Measurements from ENCODE around the gene FECH.
A peak's percentile ranks its signal among the peaks of the same experiment; 100 is the strongest.

Gene FECH

GRCh38 chr18:57581301-57581934, 5.1 kb downstream of the FECH start:
- peak; percentile 15 for DNase-seq

- no peak for DNase-seq
These were observed 6.6 kb downstream of the FECH start for GRCh38 chr18:57579934-57580333.

GRCh38 chr18:57576316-57576715, 10.2 kb downstream of the FECH start:
- no peak for DNase-seq

- no peak for DNase-seq
These were observed 11.0 kb downstream of the FECH start for GRCh38 chr18:57575542-57575941.

- DNase-seq, result no peak
These were observed 11.6 kb downstream of the FECH start for GRCh38 chr18:57574866-57575265.

- DNase-seq, result no peak
These were observed 16.3 kb downstream of the FECH start for GRCh38 chr18:57570162-57570561.

GRCh38 chr18:57569133-57569532, 17.4 kb downstream of the FECH start:
- DNase-seq, result no peak

- DNase-seq, result peak; percentile 62
These were observed 24.6 kb downstream of the FECH start for GRCh38 chr18:57561728-57562423.

GRCh38 chr18:57561261-57561660, 25.2 kb downstream of the FECH start:
- DNase-seq, result no peak

- no peak for DNase-seq
These were observed 27.2 kb downstream of the FECH start for GRCh38 chr18:57559314-57559713.

- no peak for DNase-seq
These were observed 31.4 kb downstream of the FECH start for GRCh38 chr18:57555134-57555533.

GRCh38 chr18:57550510-57550909, 36.0 kb downstream of the FECH start:
- no peak for DNase-seq

GRCh38 chr18:57547260-57547659, 39.2 kb downstream of the FECH start:
- DNase-seq, result no peak

- DNase-seq, result no peak
These were observed 41.4 kb downstream of the FECH start for GRCh38 chr18:57544936-57545660.

GRCh38 chr18:57543560-57543959, 42.9 kb downstream of the FECH start:
- no peak for DNase-seq

- no peak for DNase-seq
These were observed 43.6 kb downstream of the FECH start for GRCh38 chr18:57542812-57543427.

GRCh38 chr18:57542126-57542525, 44.4 kb downstream of the FECH start:
- DNase-seq, result no peak

GRCh38 chr18:57539702-57540101, 46.8 kb downstream of the FECH start:
- DNase-seq, result no peak

- no peak for DNase-seq
These were observed 47.9 kb downstream of the FECH start for GRCh38 chr18:57538614-57539013.

GRCh38 chr18:57534511-57534909, 52.0 kb downstream of the FECH start:
- DNase-seq, result no peak

GRCh38 chr18:57533868-57534510, 52.5 kb downstream of the FECH start:
- no peak for DNase-seq

- no peak for DNase-seq
These were observed 53.3 kb downstream of the FECH start for GRCh38 chr18:57533006-57533867.
